ENCODE results near the gene ZNF609. TPM values are rescaled to one million over a fixed set of nuclear protein-coding genes. Genes with fewer than 3 reads are reported as not detected.

The ZNF609 gene
- total and polyA plus RNA-seq, 2 of the 13 experiments (the other 11 are each of a cell fraction or from before 2014, with no cell fraction given), result 8.9 to 9.9 TPM

GRCh38 chr15:64530472-64530871 is 70.1 kb downstream of the ZNF609 start (continued):
- TF ChIP-seq ZNF510 (CRISPR knock-in tag; IDR thresholded peaks at IDR 0.05; ENCODE audit: low read depth) (no peak), RARA (CRISPR knock-in tag; IDR thresholded peaks at IDR 0.05) (no peak), ZMYM4 (CRISPR knock-in tag; IDR thresholded peaks at IDR 0.05) (no peak), ZNF234 (CRISPR knock-in tag; conservative IDR thresholded peaks at IDR 0.05) (no peak), PBX2 (CRISPR knock-in tag; IDR thresholded peaks at IDR 0.05) (no peak), IKZF5 (CRISPR knock-in tag; IDR thresholded peaks at IDR 0.05) (no peak), SSRP1 (CRISPR knock-in tag; IDR thresholded peaks at IDR 0.05) (no peak), REPIN1 (CRISPR knock-in tag; IDR thresholded peaks at IDR 0.05; ENCODE audit: borderline replicate concordance, low read depth) (no peak), ZNF576 (CRISPR knock-in tag; IDR thresholded peaks at IDR 0.05) (no peak), GATAD2A (CRISPR knock-in tag; IDR thresholded peaks at IDR 0.05) (no peak), KDM5A (IDR thresholded peaks at IDR 0.05; ENCODE audit: borderline replicate concordance, low read length) (no peak), ZNF564 (CRISPR knock-in tag; IDR thresholded peaks at IDR 0.05) (no peak), MEIS2 (CRISPR knock-in tag; IDR thresholded peaks at IDR 0.05) (no peak)

DNA sequence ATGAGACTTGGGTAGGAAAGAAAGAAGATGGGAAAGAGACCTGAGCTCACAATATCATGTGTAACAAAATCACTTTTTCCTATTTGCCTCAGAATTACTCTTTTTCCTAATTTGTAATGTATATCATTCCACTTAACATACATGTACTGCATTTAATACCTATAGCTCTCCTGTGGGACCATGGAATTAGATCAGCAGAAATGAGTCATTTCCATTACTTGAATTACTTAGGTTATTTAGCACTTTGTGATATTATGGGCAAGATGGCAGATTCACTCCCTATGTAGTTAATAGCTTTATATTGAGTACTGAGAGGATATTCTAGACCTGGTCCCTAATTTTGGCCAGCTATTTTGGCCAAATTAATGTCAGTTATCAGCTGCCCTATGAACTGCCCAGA is 70.5 kb downstream of the ZNF609 start:
- no peak overlapping the region for H3K27ac ChIP-seq (ENCODE audit: extremely low read length, insufficient read depth, low read length)
- peaks cover 0 to 1% of the 10 kb centered on the region in 2 experiments; a peak in 2 of 5 replicates for H3K36me3 ChIP-seq (replicated peaks in 1 of 2; ENCODE audit: control insufficient read depth in 1 of 2, insufficient read depth in 2 of 2, low read length in 2 of 2)
- H3K79me2 ChIP-seq (ENCODE audit: insufficient read depth, low read length), result peaks cover 58% of the 10 kb centered on the region
- ChIA-PET POLR2A (no interaction called here), CTCF (ENCODE audit: low intra/inter-chr PET ratio, low total read pairs) (no interaction called here)
- intact Hi-C loops (cut with micrococcal nuclease; ENCODE audit: unreplicated experiment) (no loop called here), in situ Hi-C loops (cut with HindIII; ENCODE audit: extremely low pct_ligation_motif_present, low pct_unique_long_range_greater_than_20kb) (no loop called here)
- ATAC-seq (no peak), FAIRE-seq (no peak), DNase-seq (ENCODE audit: low spot score) (no peak)
- H3K27me3 ChIP-seq (ENCODE audit: control insufficient read depth in 1 of 2, insufficient read depth in 2 of 2, low read length in 2 of 2), result no peaks in the 10 kb centered on the region
- no peak overlapping the region for H3K4me2 ChIP-seq (ENCODE audit: low read depth, low read length)
- H3K9ac ChIP-seq (ENCODE audit: insufficient read depth, low read depth, low read length), result no peak overlapping the region
- no peak overlapping the region for H3K4me3 ChIP-seq (replicated peaks in 1 of 3; ENCODE audit: insufficient read depth in 1 of 3, low read depth in 2 of 3, low read length in 3 of 3)
- H3K4me1 ChIP-seq (ENCODE audit: insufficient read depth, low read length), result peaks cover 31% of the 10 kb centered on the region
- no peaks in the 10 kb centered on the region for H4K20me1 ChIP-seq (ENCODE audit: insufficient read depth, low read length)
- H3K9me3 ChIP-seq (ENCODE audit: low read length), result no peaks in the 10 kb centered on the region
- TF ChIP-seq ZNF550 (CRISPR knock-in tag; IDR thresholded peaks at IDR 0.05; ENCODE audit: borderline replicate concordance) (no peak), SP2 (CRISPR knock-in tag; IDR thresholded peaks at IDR 0.05) (no peak), ZNF775 (CRISPR knock-in tag; IDR thresholded peaks at IDR 0.05; ENCODE audit: borderline replicate concordance) (no peak), PBX2 (CRISPR knock-in tag; IDR thresholded peaks at IDR 0.05) (no peak), ZNF17 (CRISPR knock-in tag; IDR thresholded peaks at IDR 0.05) (no peak), SMAD9 (CRISPR knock-in tag; IDR thresholded peaks at IDR 0.05) (no peak)
- no TSS peak for BruUV-seq (replicated peaks)
- no peak overlapping the region for H2AFZ ChIP-seq (ENCODE audit: low read length)
